Measurements from ENCODE around the gene RB1.

DNA sequence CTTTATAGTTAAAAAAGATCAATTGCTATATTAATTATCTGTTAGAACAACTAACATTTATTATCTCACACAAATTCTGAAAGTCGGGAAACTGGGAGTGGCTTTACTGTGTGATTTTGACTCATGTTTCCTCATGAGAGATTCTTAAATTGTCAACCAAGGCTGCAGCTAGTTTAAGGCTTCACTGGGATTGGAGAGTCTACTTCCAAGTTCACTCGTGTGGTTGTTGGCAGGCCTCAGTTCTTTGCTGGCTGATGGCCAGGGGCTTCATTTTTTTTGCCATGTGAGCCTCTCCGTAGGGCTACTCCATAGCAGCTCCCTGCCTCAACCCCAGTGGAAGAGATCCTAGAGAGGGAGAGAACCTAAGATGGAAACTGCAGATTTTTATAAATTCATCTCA lies 133.8 kb downstream of the RB1 start:
- no peak for TF ChIP-seq POLR2AphosphoS5 (IDR thresholded peaks at IDR 0.05; ENCODE audit: low read depth, low read length)
- TF ChIP-seq REST (IDR thresholded peaks at IDR 0.05; ENCODE audit: insufficient read depth in 1 of 2, low read depth in 2 of 2, low read length in 2 of 2), result no peak
- TF ChIP-seq TAF1 (IDR thresholded peaks at IDR 0.05; ENCODE audit: borderline replicate concordance, insufficient read depth, low read length), result no peak
- no peak for TF ChIP-seq SIN3A (IDR thresholded peaks at IDR 0.05; ENCODE audit: borderline replicate concordance, insufficient read depth, low read length)

Data from PFSK-1 (cell line).